LNCAP (cell line): ENCODE results near the gene TSC1.

Experiments
- CTCF ChIP-seq: fragments of 450-650 bp; IDR thresholded peaks from 2 replicates; pipeline ENCODE4 v1.5.1; 2017; ENCODE audit warnings: mild to moderate bottlenecking

Gene TSC1

GRCh38 chr9:132980157-132980556 lies 35.7 kb upstream of the TSC1 start:
- no peak for TF ChIP-seq CTCF

GRCh38 chr9:132978451-132979131 lies 34.2 kb upstream of the TSC1 start, which contains the start of gene GFI1B:
Gene GFI1B (plus strand): TSS chr9:132978694. CDS start chr9:132986679, 7,985 bp downstream.
- no peak for TF ChIP-seq CTCF

- no peak for TF ChIP-seq CTCF
Observed at GRCh38 chr9:132978112-132978450, 33.7 kb upstream of the TSC1 start.

- TF ChIP-seq CTCF, result no peak
Observed at GRCh38 chr9:132976571-132976970, 32.2 kb upstream of the TSC1 start.

GRCh38 chr9:132975961-132976360 lies 31.5 kb upstream of the TSC1 start:
- TF ChIP-seq CTCF, result no peak

GRCh38 chr9:132973713-132974112 lies 29.3 kb upstream of the TSC1 start:
- no peak for TF ChIP-seq CTCF

- no peak for TF ChIP-seq CTCF
Observed at GRCh38 chr9:132973166-132973565, 28.8 kb upstream of the TSC1 start.
